GM12878 (cell line): ENCODE data around the gene PLEKHA6. TPM values are rescaled to one million over a fixed set of nuclear protein-coding genes. Genes with fewer than 3 reads are reported as not detected.

ENCODE experiments used
- ATAC-seq: fragments of 200-7000 bp; cut with Tn5 transposase; 3 replicates; pipeline ENCODE4 v1.9.1; 2020; ENCODE audit warnings: mild to moderate bottlenecking, moderate library complexity
- BruUV-seq: library from RNA; stranded (reverse); fragments of 400-500 nt; replicated peaks from 2 replicates; lab custom pipeline; 2021; lab: Mats Ljungman, UMichigan
- CTCF ChIA-PET: fragments of 300-600 bp; sonication (Branson Sonifier 250); formaldehyde crosslinking; extraction: SDS; loops from one replicate; lab custom pipeline; 2021; ENCODE audit warnings: inconsistent platforms; lab: Yijun Ruan, JAX
- POLR2A ChIA-PET: fragments of 350-600 bp; formaldehyde crosslinking; extraction: SDS; loops from one replicate; lab custom pipeline; 2021; ENCODE audit warnings: inconsistent platforms; lab: Charles Lee
- RAD21 ChIA-PET: fragments of 300-600 bp; sonication (Branson Sonifier 250); formaldehyde crosslinking; loops from one replicate; lab custom pipeline; 2023; ENCODE audit warnings: antibody characterized with exemption; ENCODE audit not compliant: unreplicated experiment; lab: Charles Lee
- SMC1A ChIA-PET: fragments of 300-600 bp; sonication (Branson Sonifier 250); formaldehyde crosslinking; loops from one replicate; lab custom pipeline; 2023; ENCODE audit not compliant: unreplicated experiment, uncharacterized antibody; lab: Charles Lee
- DNase-seq: peaks from one replicate; pipeline ENCODE4 v3.0.0-alpha.2; 2011; ENCODE audit warnings: low read depth, low spot score
- FAIRE-seq: peaks from 3 replicates; lab custom pipeline; 2011; peaks lifted over from hg19 to GRCh38; lab: Jason Lieb, UNC
- H2AFZ ChIP-seq: 2 replicates; pipeline ENCODE4 v1.6.0; 2011; ENCODE audit warnings: low read depth, low read length, control low read depth; ENCODE audit not compliant: control insufficient read depth
- H3K27ac ChIP-seq: 2 replicates; pipeline ENCODE4 v1.5.1; 2011; ENCODE audit warnings: control low read depth; ENCODE audit not compliant: control insufficient read depth, insufficient read depth
- H3K27me3 ChIP-seq, 2 experiments: replicated peaks in 1 of 2; 2 replicates each; pipeline versions ENCODE4 v1.6.0 to v1.6.1; 2011; ENCODE audit warnings: low read length in 1 of 2; ENCODE audit not compliant: control insufficient read depth in 2 of 2, insufficient read depth in 2 of 2
- H3K36me3 ChIP-seq, 2 experiments: 2 replicates each; pipeline ENCODE4 v1.5.1; 2011; ENCODE audit warnings: low read length in 1 of 2; ENCODE audit not compliant: control insufficient read depth in 2 of 2, insufficient read depth in 2 of 2
- H3K4me1 ChIP-seq: 2 replicates; pipeline ENCODE4 v1.6.1; 2011; ENCODE audit warnings: mild to moderate bottlenecking, low read length, moderate library complexity, mixed read lengths; ENCODE audit not compliant: control insufficient read depth, insufficient read depth
- H3K4me2 ChIP-seq: 2 replicates; pipeline ENCODE4 v1.6.0; 2011; ENCODE audit warnings: control low read depth; ENCODE audit not compliant: control insufficient read depth, insufficient read depth
- H3K4me3 ChIP-seq: fragments of 200-600 bp; sonication (generic); 2 replicates; pipeline ENCODE4 v1.5.1; 2016
- H3K79me2 ChIP-seq: 2 replicates; pipeline ENCODE4 v1.6.0; 2011; ENCODE audit warnings: low read length; ENCODE audit not compliant: control insufficient read depth, insufficient read depth
- H3K9ac ChIP-seq: 2 replicates; pipeline ENCODE4 v1.8.0; 2011; ENCODE audit warnings: low read length, control low read depth, mixed read lengths; ENCODE audit not compliant: control insufficient read depth, insufficient read depth
- H3K9me3 ChIP-seq: replicated peaks from 3 replicates; pipeline ENCODE4 v1.5.1; 2011; ENCODE audit warnings: mild to moderate bottlenecking, low read length; ENCODE audit not compliant: control insufficient read depth, insufficient read depth
- H4K20me1 ChIP-seq: 2 replicates; pipeline ENCODE4 v1.6.0; 2011; ENCODE audit not compliant: control insufficient read depth, insufficient read depth
- ASH2L ChIP-seq: fragments of 300-600, 200-600 bp; sonication (generic); IDR thresholded peaks from 2 replicates; pipeline ENCODE4 v1.6.1; 2017; ENCODE audit warnings: low read depth, mild to moderate bottlenecking, borderline replicate concordance
- ATF2 ChIP-seq: IDR thresholded peaks from 2 replicates; pipeline ENCODE4 v1.6.1; 2012; ENCODE audit warnings: low read length, inconsistent platforms
- BCL11A ChIP-seq: IDR thresholded peaks from 2 replicates; pipeline ENCODE4 v1.6.1; 2011; ENCODE audit warnings: low read depth, low read length
- CBX3 ChIP-seq: fragments of 200-600 bp; sonication (generic); IDR thresholded peaks from 2 replicates; pipeline ENCODE4 v1.6.1; 2016; ENCODE audit warnings: low read depth, borderline replicate concordance
- CREB1 ChIP-seq: IDR thresholded peaks from 2 replicates; pipeline ENCODE4 v1.6.1; 2012; ENCODE audit warnings: low read depth, mild to moderate bottlenecking, inconsistent platforms
- LARP7 ChIP-seq: fragments of 450-650 bp; IDR thresholded peaks from 2 replicates; pipeline ENCODE4 v1.6.1; 2017; ENCODE audit warnings: mild to moderate bottlenecking
- MYB ChIP-seq: fragments of 150-350 bp; IDR thresholded peaks from 2 replicates; pipeline ENCODE4 v1.6.1; 2014; ENCODE audit warnings: mild to moderate bottlenecking, low read depth, low read length, borderline replicate concordance
- NBN ChIP-seq: fragments of 450-650 bp; IDR thresholded peaks from 2 replicates; pipeline ENCODE4 v1.6.1; 2016
- RB1 ChIP-seq: fragments of 450-650 bp; formaldehyde crosslinking; IDR thresholded peaks from 2 replicates; pipeline ENCODE4 v1.6.1; 2017; ENCODE audit warnings: mild to moderate bottlenecking, borderline replicate concordance
- SMARCA5 ChIP-seq: fragments of 450-650 bp; IDR thresholded peaks from 2 replicates; pipeline ENCODE4 v1.6.1; 2017; ENCODE audit warnings: mild to moderate bottlenecking
- SP1 ChIP-seq: IDR thresholded peaks from one replicate; pipeline ENCODE4 v1.6.1; 2011; ENCODE audit warnings: low read depth, low read length
- SUPT20H ChIP-seq: IDR thresholded peaks from 2 replicates; pipeline ENCODE4 v1.6.1; 2011; ENCODE audit warnings: low read depth, mild to moderate bottlenecking, low read length, moderate library complexity, borderline replicate concordance; ENCODE audit not compliant: control insufficient read depth
- TCF12 ChIP-seq: IDR thresholded peaks from 2 replicates; pipeline ENCODE4 v1.6.1; 2011; ENCODE audit warnings: low read depth, mild to moderate bottlenecking, low read length
- ZNF274 ChIP-seq: IDR thresholded peaks from one replicate; pipeline ENCODE4 v1.8.0; 2011; ENCODE audit not compliant: insufficient read length, insufficient read depth
- WGBS: methylation state at CpG from one replicate; pipeline ENCODE4 v1.1.6; 2016; ENCODE audit warnings: low lambda C conversion rate; ENCODE audit not compliant: insufficient replicate concordance, insufficient coverage; ENCODE audit errors: missing lambda C conversion rate; 5-methylcytosine and 5-hydroxymethylcytosine counted together
- in situ Hi-C: fragments of 300-500 bp; cut with MboI; formaldehyde crosslinking; loops from 9 replicates; pipeline ENCODE4 v1.14.3; 2018; ENCODE audit warnings: mixed read lengths
- intact Hi-C: fragments of 100-400 bp; cut with micrococcal nuclease; formaldehyde crosslinking; loops from one replicate; pipeline ENCODE4 v1.14.2; 2022; ENCODE audit not compliant: unreplicated experiment
- polyA plus RNA-seq, 11 experiments: library from polyadenylated mRNA; depleted of rRNA in 4 of 11; unstranded in 6 of 11; stranded (reverse) in 5 of 11; fragments of >200 nt; fragmentation: Nextera tagmentation in 4 of 11; fragmentation: Illumina TruSeq in 1 of 11; extraction: Ambion mirVana in 4 of 11; extraction: Trizol in 1 of 11; gene quantifications; 1 replicate in 1 of 11; 2 replicates in 10 of 11; pipeline versions ENCODE4 v1.2.1 to v1.2.3, GENCODE V29; 2011 to 2016; ENCODE audit warnings: inconsistent platforms in 2 of 11, missing spikeins in 2 of 11, low read depth in 1 of 11
- total RNA-seq, 4 experiments: library from RNA; depleted of rRNA in 3 of 4; stranded (reverse); fragments of >200 nt in 3 of 4; fragmentation: Illumina TruSeq in 1 of 4; extraction: Trizol in 1 of 4; gene quantifications; 2 replicates each; pipeline versions ENCODE4 v1.2.1 to v1.2.3, GENCODE V29; 2013 to 2021
- TF ChIP-seq, protein P1 (sequence below), 3 experiments: IDR thresholded peaks in 2 of 3; conservative IDR thresholded peaks in 1 of 3; 2 replicates each; pipeline ENCODE4 v1.5.1; 2011; ENCODE audit warnings: low read depth in 3 of 3, low read length in 3 of 3, mild to moderate bottlenecking in 3 of 3, control low read depth in 2 of 3, moderate library complexity in 2 of 3, inconsistent platforms in 1 of 3, mixed read lengths in 1 of 3; ENCODE audit not compliant: control insufficient read depth in 2 of 3, insufficient read depth in 1 of 3; ENCODE audit errors: extremely low read depth in 1 of 3
- TF ChIP-seq, protein P2 (sequence below): fragments of 450-650 bp; formaldehyde crosslinking; IDR thresholded peaks from 2 replicates; pipeline ENCODE4 v1.4.0; 2020; ENCODE audit warnings: mild to moderate bottlenecking, moderate library complexity

Gene PLEKHA6
- total and polyA plus RNA-seq, 10 of the 15 experiments (the other 5 are each of a cell fraction or from before 2014, with no cell fraction given): 0.04 to 0.81 (median 0.19) TPM; not detected in 4

DNA sequence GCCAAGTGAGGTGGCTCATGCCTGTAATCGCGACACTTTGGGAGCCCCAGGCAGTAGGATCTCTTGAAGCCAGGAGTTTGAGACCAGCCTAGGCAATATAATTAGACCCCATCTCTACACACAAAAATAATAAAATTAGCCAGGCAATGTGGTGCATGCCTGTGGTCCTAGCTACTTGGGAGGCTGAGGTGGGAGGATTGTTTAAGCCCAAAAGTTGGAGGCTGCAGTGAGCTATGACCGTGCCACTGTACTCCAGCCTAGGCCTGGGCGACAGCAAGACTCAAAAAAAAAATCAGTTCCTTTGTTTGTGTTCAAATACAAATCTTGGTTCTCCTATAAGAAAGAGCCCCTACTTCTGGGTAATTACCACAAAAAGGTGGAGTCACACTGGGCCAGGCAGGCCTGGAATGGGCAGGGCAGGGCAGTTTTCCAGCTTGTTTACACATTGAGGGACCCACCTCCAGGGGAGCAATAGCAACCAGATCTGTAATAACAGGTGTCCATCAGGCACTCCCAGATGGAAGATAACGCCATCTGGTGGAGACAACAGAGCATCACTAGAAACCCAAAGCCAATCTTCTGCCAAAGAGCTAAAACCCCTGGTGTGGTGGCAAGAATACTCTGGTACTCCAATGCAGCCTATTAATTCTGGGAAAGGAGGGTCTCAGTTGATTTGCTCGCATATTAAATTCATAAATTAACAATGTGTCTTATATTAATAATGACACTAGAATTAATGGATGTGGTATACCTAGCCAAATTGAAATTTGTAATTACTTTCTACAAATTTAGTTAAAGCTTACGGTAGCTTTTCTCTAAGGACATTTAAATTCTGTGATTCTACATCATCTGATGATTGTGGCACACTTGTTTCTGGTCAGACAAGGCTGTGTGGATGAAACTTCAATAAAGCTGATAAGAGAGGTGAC lies 38.7 kb upstream of the PLEKHA6 start:
- H4K20me1 ChIP-seq: no peaks in the 10 kb centered on the region
- WGBS: 71% methylated on average over 7 of the region's 7 CpGs
- ChIA-PET CTCF (interaction anchor here (0.6 to 11.2 kb wide), 70 partner anchors 11 to 747 kb away, joined by 3 to 297 read pairs (median 4); partner anchors contain the start of genes GOLT1A, MDM4, PLEKHA6 and REN), POLR2A (interaction anchor here (1.4 kb wide), 2 partner anchors 9 to 21 kb away, joined by 8 to 9 read pairs; no protein-coding TSS in a partner anchor), SMC1A (interaction anchor here (0.6 to 7.8 kb wide), 44 partner anchors 9 to 409 kb away, joined by 3 to 141 read pairs (median 5); partner anchors contain the start of genes GOLT1A and REN), RAD21 (interaction anchor here (0.6 to 10.1 kb wide), 39 partner anchors 9 to 773 kb away, joined by 3 to 133 read pairs (median 4); partner anchors contain the start of genes GOLT1A, PIK3C2B and PLEKHA6)
- peak; percentile 94 for ATAC-seq
- no peaks in the 10 kb centered on the region for H3K4me1 ChIP-seq
- no peak overlapping the region for H3K27ac ChIP-seq
- no peaks in the 10 kb centered on the region for H3K9me3 ChIP-seq
- FAIRE-seq: peak; percentile 38
- H3K4me3 ChIP-seq: no peak overlapping the region
- no peak overlapping the region for H3K4me2 ChIP-seq
- H3K79me2 ChIP-seq: peaks cover 4% of the 10 kb centered on the region
- BruUV-seq: no TSS peak
- H2AFZ ChIP-seq: no peak overlapping the region
- in situ Hi-C loops: no loop called here
- peaks cover 11% of the 10 kb centered on the region in 2 experiments; a peak in 3 of 4 replicates for H3K36me3 ChIP-seq
- H3K9ac ChIP-seq: no peak overlapping the region
- intact Hi-C loops: loop anchor here (10.0 kb wide), 1 partner anchor 234 kb away; the partner anchor contains the start of gene REN
- no peak for DNase-seq
- no peaks in the 10 kb centered on the region for H3K27me3 ChIP-seq
- peak; percentile 81; the same call in 1 of the 2 replicates for TF ChIP-seq TCF12
- no peak for TF ChIP-seq SP1
- TF ChIP-seq ZNF274: no peak
- peak; percentile 46; the same call in 1 of the 2 replicates for TF ChIP-seq SMARCA5
- no peak for TF ChIP-seq BCL11A
- TF ChIP-seq, protein P1, sequence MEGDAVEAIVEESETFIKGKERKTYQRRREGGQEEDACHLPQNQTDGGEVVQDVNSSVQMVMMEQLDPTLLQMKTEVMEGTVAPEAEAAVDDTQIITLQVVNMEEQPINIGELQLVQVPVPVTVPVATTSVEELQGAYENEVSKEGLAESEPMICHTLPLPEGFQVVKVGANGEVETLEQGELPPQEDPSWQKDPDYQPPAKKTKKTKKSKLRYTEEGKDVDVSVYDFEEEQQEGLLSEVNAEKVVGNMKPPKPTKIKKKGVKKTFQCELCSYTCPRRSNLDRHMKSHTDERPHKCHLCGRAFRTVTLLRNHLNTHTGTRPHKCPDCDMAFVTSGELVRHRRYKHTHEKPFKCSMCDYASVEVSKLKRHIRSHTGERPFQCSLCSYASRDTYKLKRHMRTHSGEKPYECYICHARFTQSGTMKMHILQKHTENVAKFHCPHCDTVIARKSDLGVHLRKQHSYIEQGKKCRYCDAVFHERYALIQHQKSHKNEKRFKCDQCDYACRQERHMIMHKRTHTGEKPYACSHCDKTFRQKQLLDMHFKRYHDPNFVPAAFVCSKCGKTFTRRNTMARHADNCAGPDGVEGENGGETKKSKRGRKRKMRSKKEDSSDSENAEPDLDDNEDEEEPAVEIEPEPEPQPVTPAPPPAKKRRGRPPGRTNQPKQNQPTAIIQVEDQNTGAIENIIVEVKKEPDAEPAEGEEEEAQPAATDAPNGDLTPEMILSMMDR (IDR thresholded peaks at IDR 0.05 in 2 of 3, conservative IDR thresholded peaks at IDR 0.05 in 1 of 3; ENCODE audit: control insufficient read depth in 2 of 3, extremely low read depth in 1 of 3, insufficient read depth in 1 of 3, low read depth in 3 of 3, low read length in 3 of 3): peak; percentile 83 to 91 (median 86)
- no peak for TF ChIP-seq NBN
- TF ChIP-seq SUPT20H: no peak
- TF ChIP-seq, protein P2, sequence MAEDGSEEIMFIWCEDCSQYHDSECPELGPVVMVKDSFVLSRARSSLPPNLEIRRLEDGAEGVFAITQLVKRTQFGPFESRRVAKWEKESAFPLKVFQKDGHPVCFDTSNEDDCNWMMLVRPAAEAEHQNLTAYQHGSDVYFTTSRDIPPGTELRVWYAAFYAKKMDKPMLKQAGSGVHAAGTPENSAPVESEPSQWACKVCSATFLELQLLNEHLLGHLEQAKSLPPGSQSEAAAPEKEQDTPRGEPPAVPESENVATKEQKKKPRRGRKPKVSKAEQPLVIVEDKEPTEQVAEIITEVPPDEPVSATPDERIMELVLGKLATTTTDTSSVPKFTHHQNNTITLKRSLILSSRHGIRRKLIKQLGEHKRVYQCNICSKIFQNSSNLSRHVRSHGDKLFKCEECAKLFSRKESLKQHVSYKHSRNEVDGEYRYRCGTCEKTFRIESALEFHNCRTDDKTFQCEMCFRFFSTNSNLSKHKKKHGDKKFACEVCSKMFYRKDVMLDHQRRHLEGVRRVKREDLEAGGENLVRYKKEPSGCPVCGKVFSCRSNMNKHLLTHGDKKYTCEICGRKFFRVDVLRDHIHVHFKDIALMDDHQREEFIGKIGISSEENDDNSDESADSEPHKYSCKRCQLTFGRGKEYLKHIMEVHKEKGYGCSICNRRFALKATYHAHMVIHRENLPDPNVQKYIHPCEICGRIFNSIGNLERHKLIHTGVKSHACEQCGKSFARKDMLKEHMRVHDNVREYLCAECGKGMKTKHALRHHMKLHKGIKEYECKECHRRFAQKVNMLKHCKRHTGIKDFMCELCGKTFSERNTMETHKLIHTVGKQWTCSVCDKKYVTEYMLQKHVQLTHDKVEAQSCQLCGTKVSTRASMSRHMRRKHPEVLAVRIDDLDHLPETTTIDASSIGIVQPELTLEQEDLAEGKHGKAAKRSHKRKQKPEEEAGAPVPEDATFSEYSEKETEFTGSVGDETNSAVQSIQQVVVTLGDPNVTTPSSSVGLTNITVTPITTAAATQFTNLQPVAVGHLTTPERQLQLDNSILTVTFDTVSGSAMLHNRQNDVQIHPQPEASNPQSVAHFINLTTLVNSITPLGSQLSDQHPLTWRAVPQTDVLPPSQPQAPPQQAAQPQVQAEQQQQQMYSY (CRISPR knock-in tag): no peak
- TF ChIP-seq LARP7: no peak
- no peak for TF ChIP-seq CBX3
- no peak for TF ChIP-seq CREB1
- peak; percentile 40; the same call in 1 of the 2 replicates for TF ChIP-seq RB1
- TF ChIP-seq MYB: no peak
- no peak for TF ChIP-seq ATF2
- no peak for TF ChIP-seq ASH2L
